Stimulated activated CD4-positive, alpha-beta T cell treated with anti-CD3 and anti-CD28 coated beads, Interleukin-1b, Interleukin-23, amount 100 ng/mL, for 4 hours (primary cell): ENCODE results near the gene SCFD2.
"Not testable (repeated sequence)": the region's sequence is repeated elsewhere in the genome, so short reads cannot be mapped to it uniquely, and the experiment has no call there.

Experiments used
- DNase-seq, 2 donors: peaks; one replicate each; pipeline ENCODE4 v3.0.0-alpha.2; 2020; ENCODE audit warnings: low read depth in 2 of 2

The SCFD2 gene

GRCh38 chr4:53238352-53238751 lies 127.5 kb downstream of the SCFD2 start:
- not testable (repeated sequence) for DNase-seq

- not testable (repeated sequence) for DNase-seq
Observed at GRCh38 chr4:53237811-53238210, 128.1 kb downstream of the SCFD2 start.

- not testable (repeated sequence) for DNase-seq
Observed at GRCh38 chr4:53236624-53237023, 129.2 kb downstream of the SCFD2 start.

- no peak for DNase-seq
Observed at GRCh38 chr4:53235547-53235946, 130.3 kb downstream of the SCFD2 start.

GRCh38 chr4:53234669-53235068 lies 131.2 kb downstream of the SCFD2 start:
- DNase-seq = no peak

GRCh38 chr4:53234111-53234510 lies 131.8 kb downstream of the SCFD2 start:
- no peak for DNase-seq

- DNase-seq = no peak
Observed at GRCh38 chr4:53233114-53233795, 132.6 kb downstream of the SCFD2 start.

- no peak for DNase-seq
Observed at GRCh38 chr4:53232371-53232770, 133.5 kb downstream of the SCFD2 start.

GRCh38 chr4:53228036-53228435 lies 137.8 kb downstream of the SCFD2 start:
- DNase-seq = no peak

GRCh38 chr4:53227451-53227850 lies 138.4 kb downstream of the SCFD2 start:
- DNase-seq = no peak

GRCh38 chr4:53221832-53222480 lies 143.9 kb downstream of the SCFD2 start:
- DNase-seq = no peak

GRCh38 chr4:53219148-53219547 lies 146.7 kb downstream of the SCFD2 start:
- not testable (repeated sequence) for DNase-seq

- no peak for DNase-seq
Observed at GRCh38 chr4:53208753-53209152, 157.1 kb downstream of the SCFD2 start.

GRCh38 chr4:53205970-53206369 lies 159.9 kb downstream of the SCFD2 start:
- DNase-seq = no peak

- no peak for DNase-seq
Observed at GRCh38 chr4:53199356-53199755, 166.5 kb downstream of the SCFD2 start.

GRCh38 chr4:53197772-53198142 lies 168.1 kb downstream of the SCFD2 start:
- DNase-seq = no peak

GRCh38 chr4:53196882-53197771 lies 168.7 kb downstream of the SCFD2 start:
- no peak for DNase-seq

GRCh38 chr4:53195815-53196661 lies 169.8 kb downstream of the SCFD2 start:
- DNase-seq = no peak

GRCh38 chr4:53194727-53195126 lies 171.1 kb downstream of the SCFD2 start:
- DNase-seq = no peak

- DNase-seq = no peak
Observed at GRCh38 chr4:53193111-53193510, 172.8 kb downstream of the SCFD2 start.

- DNase-seq = no peak
Observed at GRCh38 chr4:53192496-53192895, 173.4 kb downstream of the SCFD2 start.

- no peak for DNase-seq
Observed at GRCh38 chr4:53191997-53192396, 173.9 kb downstream of the SCFD2 start.
